ENCODE measurements around the gene PAFAH1B2.
"Not testable (repeated sequence)": the region's sequence is repeated elsewhere in the genome, so short reads cannot be mapped to it uniquely, and the experiment has no call there.

- not testable (repeated sequence) for TF ChIP-seq CTCF, POLR2A (IDR thresholded peaks at IDR 0.05)
Measured at GRCh38 chr11:117134979-117135378, 9.1 kb upstream of the PAFAH1B2 start.

All from body of pancreas (tissue), 4 donors.